HG03432 (cell line): ENCODE data around the gene C1QTNF8.

Experiments used
- ATAC-seq: cut with Tn5 transposase; IDR thresholded peaks from one replicate; pipeline ENCODE4 v1.9.1; 2021; ENCODE audit warnings: mild to moderate bottlenecking, moderate library complexity; ENCODE audit not compliant: unreplicated experiment

C1QTNF8 gene, protein sequence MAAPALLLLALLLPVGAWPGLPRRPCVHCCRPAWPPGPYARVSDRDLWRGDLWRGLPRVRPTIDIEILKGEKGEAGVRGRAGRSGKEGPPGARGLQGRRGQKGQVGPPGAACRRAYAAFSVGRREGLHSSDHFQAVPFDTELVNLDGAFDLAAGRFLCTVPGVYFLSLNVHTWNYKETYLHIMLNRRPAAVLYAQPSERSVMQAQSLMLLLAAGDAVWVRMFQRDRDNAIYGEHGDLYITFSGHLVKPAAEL

GRCh38 chr16:1096169-1097082 is at the start of gene C1QTNF8:
TSS of gene C1QTNF8 (minus strand) at chr16:1096244. CDS start at chr16:1094922, 1,322 bp downstream.
- no peak for ATAC-seq

GRCh38 chr16:1145383-1146100 is 49.5 kb upstream of the C1QTNF8 start:
- ATAC-seq, result no peak

DNA sequence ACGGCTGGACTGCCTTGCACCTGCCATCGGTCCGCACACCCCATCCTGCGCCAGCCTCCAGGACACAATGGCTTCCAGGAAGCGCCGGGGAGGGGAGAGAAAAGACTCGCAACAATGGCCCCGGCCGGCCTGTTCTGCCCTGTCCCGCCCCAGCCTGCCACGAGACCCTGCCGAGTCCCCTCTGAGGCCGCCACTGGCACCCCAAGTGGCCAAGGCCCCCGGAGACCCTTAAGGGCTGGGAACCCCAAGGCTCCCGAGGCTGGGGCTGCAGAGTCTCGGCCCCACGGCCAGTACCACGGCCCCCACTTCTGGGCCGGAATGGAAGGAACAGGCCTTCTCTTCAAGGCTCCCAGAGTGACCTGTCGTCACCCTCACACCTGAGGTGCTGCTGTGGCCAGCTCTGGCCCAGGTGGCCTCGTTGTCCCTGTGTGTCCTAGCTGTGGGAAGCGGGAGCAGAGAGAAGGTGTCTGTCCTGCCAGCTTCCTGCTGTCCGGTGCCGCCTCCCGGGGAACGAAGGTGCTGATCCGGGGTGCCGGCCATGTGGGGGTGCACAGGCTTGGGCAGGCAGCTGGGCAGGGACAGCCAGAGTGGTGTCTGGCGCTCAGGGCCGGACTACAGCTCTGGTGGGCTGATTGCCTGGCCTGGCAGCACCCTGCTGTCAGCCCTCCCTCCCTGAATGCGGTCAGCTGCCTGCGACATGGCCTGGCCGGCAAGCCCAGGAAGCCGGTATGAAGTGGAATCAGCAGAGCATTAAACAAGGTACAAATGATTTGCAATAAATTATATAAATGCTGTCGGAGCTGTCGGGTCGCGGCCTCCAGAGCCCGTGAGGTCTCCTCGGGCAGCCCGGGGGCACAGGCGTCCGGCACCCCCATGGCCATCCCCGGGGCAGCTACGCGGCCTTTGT is 48.7 kb upstream of the C1QTNF8 start:
- ATAC-seq, result no peak

- ATAC-seq, result no peak
These were observed 47.9 kb upstream of the C1QTNF8 start for GRCh38 chr16:1143761-1144450.

- ATAC-seq, result no peak
These were observed 46.9 kb upstream of the C1QTNF8 start for GRCh38 chr16:1142911-1143310.

- no peak for ATAC-seq
These were observed 45.7 kb upstream of the C1QTNF8 start for GRCh38 chr16:1141716-1142115.

- no peak for ATAC-seq
These were observed 45.1 kb upstream of the C1QTNF8 start for GRCh38 chr16:1141191-1141590.

- no peak for ATAC-seq
These were observed 44.6 kb upstream of the C1QTNF8 start for GRCh38 chr16:1140582-1141162.

- ATAC-seq, result no peak
These were observed 41.6 kb upstream of the C1QTNF8 start for GRCh38 chr16:1137604-1138003.

DNA sequence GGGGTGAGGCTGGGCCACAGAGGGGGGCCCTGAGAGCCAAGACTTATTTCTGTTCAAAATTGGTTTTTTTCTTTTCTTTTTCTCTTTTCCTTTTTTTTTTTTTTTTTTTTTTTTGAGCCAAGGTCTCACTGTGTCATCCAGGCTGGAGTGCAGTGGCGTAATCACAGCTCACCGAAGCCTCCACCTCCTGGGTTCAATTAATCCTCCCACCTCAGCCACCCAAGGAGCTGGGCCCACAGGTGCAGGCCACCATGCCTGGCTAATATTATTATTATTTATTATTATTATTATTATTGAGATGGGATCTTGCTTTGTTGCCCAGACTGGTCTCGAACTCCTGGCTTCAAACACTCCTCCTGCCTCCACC is 39.4 kb upstream of the C1QTNF8 start:
- ATAC-seq, result no peak

- no peak for ATAC-seq
These were observed 38.9 kb upstream of the C1QTNF8 start for GRCh38 chr16:1134776-1135458.

DNA sequence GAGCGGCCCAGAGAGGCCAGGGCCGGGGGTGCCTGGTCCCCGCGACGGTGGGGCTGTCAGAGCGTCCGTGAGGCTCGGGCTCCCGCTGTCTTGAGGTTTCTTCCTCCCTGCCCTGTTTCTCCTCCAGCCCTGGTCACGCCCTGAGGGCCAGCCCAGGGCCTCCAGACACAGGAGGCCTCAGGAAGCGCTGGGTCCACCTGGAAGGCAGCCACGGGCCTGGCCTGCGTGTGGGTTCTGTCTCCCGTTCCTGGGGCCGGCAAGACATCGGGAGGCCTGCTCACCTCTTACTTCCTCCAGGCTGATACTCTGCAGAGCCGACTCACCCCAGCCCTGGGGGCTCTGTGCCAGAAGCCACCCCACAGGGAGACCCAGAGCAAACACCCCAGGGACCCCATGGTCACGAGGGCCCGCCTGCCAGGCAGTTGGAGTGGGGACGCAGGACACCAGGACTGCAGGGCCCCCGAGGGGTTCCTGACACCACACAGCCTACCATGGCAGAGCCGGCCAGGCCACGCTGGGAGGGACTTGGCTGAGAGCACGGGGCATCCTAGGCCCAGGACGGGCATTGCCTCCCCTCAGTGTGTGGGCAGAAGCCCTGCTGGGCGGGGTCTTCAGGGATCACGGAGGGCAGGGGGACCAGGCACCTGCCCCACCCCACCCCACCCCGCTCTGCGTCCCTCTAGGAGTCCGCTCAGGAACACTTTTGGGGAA is 37.9 kb upstream of the C1QTNF8 start:
- no peak for ATAC-seq

DNA sequence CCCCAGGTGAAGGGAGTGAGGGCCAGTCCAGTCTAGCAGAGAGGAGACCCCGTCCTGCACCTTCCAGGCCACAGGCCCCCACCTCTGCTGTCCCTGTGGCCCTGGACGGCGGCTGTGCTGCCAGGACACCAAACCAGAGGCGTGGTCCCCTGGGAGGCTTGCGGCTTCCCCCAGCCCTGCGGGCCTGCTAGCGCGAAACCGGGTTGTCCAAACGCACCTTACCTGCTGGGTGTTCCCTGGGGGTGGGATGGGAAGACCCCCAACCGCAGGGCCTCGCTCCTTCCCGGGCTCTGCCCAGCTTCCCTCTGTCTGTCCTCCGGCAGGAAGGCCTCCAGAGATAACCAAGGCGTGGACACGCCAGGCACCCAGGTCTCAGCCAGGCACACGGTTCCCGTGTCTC is 37.2 kb upstream of the C1QTNF8 start:
- ATAC-seq, result no peak

GRCh38 chr16:1132431-1132830 is 36.4 kb upstream of the C1QTNF8 start:
- no peak for ATAC-seq

DNA sequence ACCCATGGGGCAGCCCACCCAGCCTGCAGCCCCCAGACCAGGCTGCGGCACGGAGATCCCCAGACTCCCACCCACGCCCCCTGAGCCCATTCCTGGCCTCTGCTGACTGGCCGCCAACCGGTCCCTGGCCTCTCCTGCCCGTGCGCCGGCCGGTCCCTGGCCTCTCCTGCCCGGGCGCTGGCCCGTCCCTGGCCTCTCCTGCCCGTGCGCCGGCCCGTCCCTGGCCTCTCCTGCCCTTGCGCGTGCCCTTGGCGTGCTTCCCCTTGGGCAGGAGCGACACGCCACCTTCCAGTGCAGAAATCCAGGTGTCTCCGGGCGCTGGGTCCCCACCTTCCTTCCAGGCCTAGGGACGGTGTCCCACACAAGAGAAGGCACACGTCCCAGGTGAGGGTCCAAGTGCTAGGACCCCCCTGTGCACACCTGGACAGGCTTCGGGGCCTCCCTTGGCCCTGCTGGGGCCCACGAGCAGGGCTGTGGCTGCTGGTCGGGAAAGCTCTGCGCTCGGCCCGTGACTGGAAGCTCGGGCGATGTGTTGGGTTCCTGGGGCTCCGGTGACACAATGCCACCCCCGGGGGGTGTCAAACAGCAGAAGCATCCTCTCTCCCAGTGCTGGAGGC is 35.4 kb upstream of the C1QTNF8 start:
- ATAC-seq, result no peak

- no peak for ATAC-seq
These were observed 34.3 kb upstream of the C1QTNF8 start for GRCh38 chr16:1130382-1130781.

DNA sequence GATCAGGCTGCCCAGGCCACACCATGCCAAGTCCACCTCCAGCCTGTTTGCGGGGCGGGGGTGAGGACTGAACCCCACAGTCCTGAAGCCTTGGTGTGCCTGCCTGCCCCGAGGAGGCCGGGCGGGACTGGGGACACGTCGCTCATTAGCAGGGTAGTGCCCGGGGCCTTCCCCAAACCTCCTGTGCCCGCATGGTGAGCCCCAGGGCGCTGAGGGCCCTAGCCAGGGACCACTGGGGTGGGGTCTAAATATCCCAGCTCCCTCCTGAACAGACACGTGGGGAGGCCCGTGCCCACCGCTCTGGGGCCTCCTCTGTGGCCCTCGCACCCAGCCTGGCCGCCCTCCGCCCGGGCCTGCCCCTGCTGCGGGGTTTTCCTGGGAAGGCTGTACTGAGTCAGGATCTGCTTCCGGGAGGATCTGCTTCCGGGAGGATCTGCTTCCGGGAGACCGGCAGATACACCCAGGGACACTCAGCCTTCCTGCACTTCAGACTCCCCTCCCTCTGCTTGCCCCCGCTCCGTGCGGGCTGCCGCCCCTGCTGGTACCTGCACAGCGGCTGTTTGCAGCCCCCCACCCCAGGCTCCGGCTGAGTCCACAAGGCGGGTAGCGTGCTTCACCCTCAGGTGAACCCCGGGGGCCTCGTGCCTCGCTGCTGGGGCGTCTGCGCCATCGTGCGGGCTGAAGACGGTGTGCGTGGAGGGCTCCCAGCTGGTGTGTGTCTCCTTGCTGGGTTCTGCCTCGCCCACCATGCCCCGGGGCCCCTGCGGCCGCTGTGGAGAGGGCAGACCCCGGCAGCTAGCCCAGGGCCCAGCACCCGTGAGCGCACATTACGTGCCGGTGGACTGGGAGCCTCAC is 33.3 kb upstream of the C1QTNF8 start:
- ATAC-seq, result no peak
